A549 (cell line): ENCODE data around the gene CEP112. TPM values are rescaled to one million over a fixed set of nuclear protein-coding genes. Genes with fewer than 3 reads are reported as not detected.

Source experiments
- ATAC-seq, 2 experiments: fragments of 200-7000 bp in 1 of 2; fragments of >200 bp in 1 of 2; cut with Nextera tagmentation in 1 of 2; cut with Tn5 transposase in 1 of 2; 3 replicates each; pipeline versions ENCODE4 v1.8.0 to v1.9.1; 2018 to 2020; ENCODE audit warnings: mild to moderate bottlenecking in 1 of 2, moderate library complexity in 1 of 2
- CTCF ChIA-PET: fragments of 300-600 bp; sonication (Branson Sonifier 250); formaldehyde crosslinking; extraction: SDS; loops from one replicate; lab custom pipeline; 2021; ENCODE audit warnings: antibody characterized with exemption, inconsistent platforms; lab: Yijun Ruan, JAX
- POLR2A ChIA-PET: fragments of 350-600 bp; formaldehyde crosslinking; extraction: SDS; loops from one replicate; lab custom pipeline; 2021; ENCODE audit warnings: antibody characterized with exemption, inconsistent platforms; lab: Yijun Ruan, JAX
- DNase-seq, 2 experiments: peaks; one replicate each; pipeline versions ENCODE4 v3.0.0 to v3.0.0-alpha.2; 2011 to 2016; ENCODE audit warnings: low read depth in 1 of 2, low spot score in 1 of 2
- FAIRE-seq: peaks from 2 replicates; lab custom pipeline; 2011; peaks lifted over from hg19 to GRCh38; lab: Jason Lieb, UNC
- H3K27ac ChIP-seq, 2 experiments: fragments of >200 bp; sonication (Bioruptor Twin); formaldehyde crosslinking; 3 replicates each; pipeline ENCODE4 v1.5.1; 2016 to 2017
- H3K4me1 ChIP-seq: fragments of >200 bp; sonication (Bioruptor Twin); formaldehyde crosslinking; 3 replicates; pipeline ENCODE4 v1.6.1; 2016
- H3K4me2 ChIP-seq: fragments of >200 bp; sonication (Bioruptor Twin); formaldehyde crosslinking; 3 replicates; pipeline ENCODE4 v1.6.1; 2016
- H3K4me3 ChIP-seq: fragments of >200 bp; sonication (Bioruptor Twin); formaldehyde crosslinking; 3 replicates; pipeline ENCODE4 v1.5.1; 2016
- H3K9me3 ChIP-seq: fragments of >200 bp; sonication (Bioruptor Twin); formaldehyde crosslinking; 3 replicates; pipeline ENCODE4 v1.6.1; 2016
- CBX8 ChIP-seq: fragments of 200-600 bp; sonication (generic); IDR thresholded peaks from 2 replicates; pipeline ENCODE4 v1.6.1; 2016
- EHF ChIP-seq: fragments of 250-450 bp; sonication (Bioruptor Pico); IDR thresholded peaks from 2 replicates; pipeline ENCODE4 v1.5.0; 2020; ENCODE audit warnings: mild to moderate bottlenecking
- ESRRA ChIP-seq: fragments of 150-350 bp; IDR thresholded peaks from 2 replicates; pipeline ENCODE4 v1.6.1; 2014; ENCODE audit warnings: mild to moderate bottlenecking, low read length, borderline replicate concordance
- FOSB ChIP-seq: fragments of 250-450 bp; sonication (Bioruptor Pico); IDR thresholded peaks from 2 replicates; pipeline ENCODE4 v1.5.0; 2020; ENCODE audit warnings: mild to moderate bottlenecking, moderate library complexity
- HOXB13 ChIP-seq: fragments of 250-450 bp; sonication (Bioruptor Pico); IDR thresholded peaks from 2 replicates; pipeline ENCODE4 v1.5.0; 2020; ENCODE audit warnings: low read depth, mild to moderate bottlenecking, moderate library complexity
- RFX5 ChIP-seq: fragments of 450-650 bp; IDR thresholded peaks from 2 replicates; pipeline ENCODE4 v1.7.1; 2014; ENCODE audit warnings: antibody characterized with exemption, mild to moderate bottlenecking, moderate library complexity
- RNF2 ChIP-seq: fragments of 200-600 bp; sonication (generic); IDR thresholded peaks from 2 replicates; pipeline ENCODE4 v1.6.1; 2016; ENCODE audit warnings: low read depth, mild to moderate bottlenecking, antibody characterized with exemption, moderate library complexity, borderline replicate concordance
- SREBF2 ChIP-seq: fragments of 450-650 bp; IDR thresholded peaks from 2 replicates; pipeline ENCODE4 v1.6.1; 2014; ENCODE audit warnings: mild to moderate bottlenecking, moderate library complexity
- WGBS: methylation state at CpG from one replicate; pipeline ENCODE4 v1.1.6; 2017; ENCODE audit errors: missing lambda C conversion rate; 5-methylcytosine and 5-hydroxymethylcytosine counted together
- polyA plus RNA-seq, 4 experiments: library from polyadenylated mRNA; depleted of rRNA in 3 of 4; stranded (reverse); fragments of >200 nt; fragmentation: RNase III in 1 of 4; extraction: RNeasy Plus Mini Kit Qiagen cat#74134 plus additional on column Dnase treatment in 1 of 4; gene quantifications; 2 replicates in 3 of 4; 3 replicates in 1 of 4; pipeline ENCODE4 v1.2.3, GENCODE V29; 2011 to 2017
- TF ChIP-seq, protein P1 (sequence below): fragments of >200 bp; sonication (Bioruptor Twin); formaldehyde crosslinking; IDR thresholded peaks from 3 replicates; pipeline ENCODE4 v1.5.1; 2016
- TF ChIP-seq, protein P2 (sequence below): fragments of 250-450 bp; sonication (Bioruptor Pico); IDR thresholded peaks from 2 replicates; pipeline ENCODE4 v1.5.0; 2021; ENCODE audit warnings: mild to moderate bottlenecking, moderate library complexity, borderline replicate concordance
- TF ChIP-seq, protein P3 (sequence below): fragments of 450-650 bp; IDR thresholded peaks from 2 replicates; pipeline ENCODE4 v1.6.1; 2014; ENCODE audit warnings: antibody characterized with exemption
- TF ChIP-seq, protein P4 (sequence below): fragments of >200 bp; sonication (Bioruptor Twin); formaldehyde crosslinking; IDR thresholded peaks from 3 replicates; pipeline ENCODE4 v1.6.1; 2016
- TF ChIP-seq, protein P5 (sequence below): fragments of 250-450 bp; sonication (Bioruptor Pico); IDR thresholded peaks from 2 replicates; pipeline ENCODE4 v1.5.0; 2020; ENCODE audit warnings: low read depth, mild to moderate bottlenecking, moderate library complexity
- TF ChIP-seq, protein P6 (sequence below): fragments of 150-350 bp; IDR thresholded peaks from 2 replicates; pipeline ENCODE4 v1.6.1; 2014; ENCODE audit warnings: low read depth, mild to moderate bottlenecking, low read length

Gene CEP112
- polyA plus RNA-seq, 2 of the 4 experiments (the other 2 are of a cell fraction) = 9.6 to 15.2 TPM

DNA sequence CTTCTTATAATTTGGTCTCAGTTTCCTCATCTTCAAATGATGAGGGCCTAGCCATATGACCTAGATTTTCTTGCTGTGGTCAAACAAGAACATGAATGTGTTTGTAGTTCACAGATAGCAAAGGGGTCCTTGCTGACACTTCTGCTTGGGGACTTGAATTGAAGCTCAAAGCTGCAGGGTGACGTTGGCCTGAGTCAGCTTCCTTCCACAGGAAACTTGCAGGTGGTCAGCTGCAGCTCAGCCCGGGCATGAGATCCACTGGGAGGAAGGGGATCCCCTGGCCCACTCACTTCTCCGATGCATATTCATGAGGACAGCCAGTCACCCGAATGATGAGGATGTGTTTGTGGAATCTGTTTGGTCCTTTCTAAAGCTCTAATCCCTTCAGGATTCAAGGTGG, 587.9 kb downstream of the CEP112 start:
- FAIRE-seq = no peak
- ATAC-seq = no peak
- Histone ChIP-seq H3K9me3 (no peaks in the 10 kb centered on the region), H3K4me2 (no peak overlapping the region), H3K4me1 (no peaks in the 10 kb centered on the region), H3K4me3 (no peak overlapping the region), H3K27ac (no peak overlapping the region)
- ChIA-PET CTCF (interaction anchor here (0.6 to 1.1 kb wide), 6 partner anchors 13 to 407 kb away, joined by 3 to 5 read pairs (median 3); no protein-coding TSS in a partner anchor), POLR2A (no interaction called here)
- 76% methylated on average over 4 of the region's 4 CpGs for WGBS
- no peak for DNase-seq
- TF ChIP-seq, protein P1, sequence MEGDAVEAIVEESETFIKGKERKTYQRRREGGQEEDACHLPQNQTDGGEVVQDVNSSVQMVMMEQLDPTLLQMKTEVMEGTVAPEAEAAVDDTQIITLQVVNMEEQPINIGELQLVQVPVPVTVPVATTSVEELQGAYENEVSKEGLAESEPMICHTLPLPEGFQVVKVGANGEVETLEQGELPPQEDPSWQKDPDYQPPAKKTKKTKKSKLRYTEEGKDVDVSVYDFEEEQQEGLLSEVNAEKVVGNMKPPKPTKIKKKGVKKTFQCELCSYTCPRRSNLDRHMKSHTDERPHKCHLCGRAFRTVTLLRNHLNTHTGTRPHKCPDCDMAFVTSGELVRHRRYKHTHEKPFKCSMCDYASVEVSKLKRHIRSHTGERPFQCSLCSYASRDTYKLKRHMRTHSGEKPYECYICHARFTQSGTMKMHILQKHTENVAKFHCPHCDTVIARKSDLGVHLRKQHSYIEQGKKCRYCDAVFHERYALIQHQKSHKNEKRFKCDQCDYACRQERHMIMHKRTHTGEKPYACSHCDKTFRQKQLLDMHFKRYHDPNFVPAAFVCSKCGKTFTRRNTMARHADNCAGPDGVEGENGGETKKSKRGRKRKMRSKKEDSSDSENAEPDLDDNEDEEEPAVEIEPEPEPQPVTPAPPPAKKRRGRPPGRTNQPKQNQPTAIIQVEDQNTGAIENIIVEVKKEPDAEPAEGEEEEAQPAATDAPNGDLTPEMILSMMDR = no peak
- TF ChIP-seq, protein P2, sequence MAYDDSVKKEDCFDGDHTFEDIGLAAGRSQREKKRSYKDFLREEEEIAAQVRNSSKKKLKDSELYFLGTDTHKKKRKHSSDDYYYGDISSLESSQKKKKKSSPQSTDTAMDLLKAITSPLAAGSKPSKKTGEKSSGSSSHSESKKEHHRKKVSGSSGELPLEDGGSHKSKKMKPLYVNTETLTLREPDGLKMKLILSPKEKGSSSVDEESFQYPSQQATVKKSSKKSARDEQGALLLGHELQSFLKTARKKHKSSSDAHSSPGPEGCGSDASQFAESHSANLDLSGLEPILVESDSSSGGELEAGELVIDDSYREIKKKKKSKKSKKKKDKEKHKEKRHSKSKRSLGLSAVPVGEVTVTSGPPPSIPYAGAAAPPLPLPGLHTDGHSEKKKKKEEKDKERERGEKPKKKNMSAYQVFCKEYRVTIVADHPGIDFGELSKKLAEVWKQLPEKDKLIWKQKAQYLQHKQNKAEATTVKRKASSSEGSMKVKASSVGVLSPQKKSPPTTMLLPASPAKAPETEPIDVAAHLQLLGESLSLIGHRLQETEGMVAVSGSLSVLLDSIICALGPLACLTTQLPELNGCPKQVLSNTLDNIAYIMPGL = no peak
- no peak for TF ChIP-seq FOSB
- TF ChIP-seq HOXB13 (CRISPR knock-in tag) = no peak
- no peak for TF ChIP-seq EHF (CRISPR knock-in tag)
- no peak for TF ChIP-seq ESRRA
- TF ChIP-seq RFX5 = no peak
- TF ChIP-seq, protein P3, sequence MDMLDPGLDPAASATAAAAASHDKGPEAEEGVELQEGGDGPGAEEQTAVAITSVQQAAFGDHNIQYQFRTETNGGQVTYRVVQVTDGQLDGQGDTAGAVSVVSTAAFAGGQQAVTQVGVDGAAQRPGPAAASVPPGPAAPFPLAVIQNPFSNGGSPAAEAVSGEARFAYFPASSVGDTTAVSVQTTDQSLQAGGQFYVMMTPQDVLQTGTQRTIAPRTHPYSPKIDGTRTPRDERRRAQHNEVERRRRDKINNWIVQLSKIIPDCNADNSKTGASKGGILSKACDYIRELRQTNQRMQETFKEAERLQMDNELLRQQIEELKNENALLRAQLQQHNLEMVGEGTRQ = no peak
- TF ChIP-seq, protein P4, sequence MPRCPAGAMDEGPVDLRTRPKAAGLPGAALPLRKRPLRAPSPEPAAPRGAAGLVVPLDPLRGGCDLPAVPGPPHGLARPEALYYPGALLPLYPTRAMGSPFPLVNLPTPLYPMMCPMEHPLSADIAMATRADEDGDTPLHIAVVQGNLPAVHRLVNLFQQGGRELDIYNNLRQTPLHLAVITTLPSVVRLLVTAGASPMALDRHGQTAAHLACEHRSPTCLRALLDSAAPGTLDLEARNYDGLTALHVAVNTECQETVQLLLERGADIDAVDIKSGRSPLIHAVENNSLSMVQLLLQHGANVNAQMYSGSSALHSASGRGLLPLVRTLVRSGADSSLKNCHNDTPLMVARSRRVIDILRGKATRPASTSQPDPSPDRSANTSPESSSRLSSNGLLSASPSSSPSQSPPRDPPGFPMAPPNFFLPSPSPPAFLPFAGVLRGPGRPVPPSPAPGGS = no peak
- TF ChIP-seq, protein P5, sequence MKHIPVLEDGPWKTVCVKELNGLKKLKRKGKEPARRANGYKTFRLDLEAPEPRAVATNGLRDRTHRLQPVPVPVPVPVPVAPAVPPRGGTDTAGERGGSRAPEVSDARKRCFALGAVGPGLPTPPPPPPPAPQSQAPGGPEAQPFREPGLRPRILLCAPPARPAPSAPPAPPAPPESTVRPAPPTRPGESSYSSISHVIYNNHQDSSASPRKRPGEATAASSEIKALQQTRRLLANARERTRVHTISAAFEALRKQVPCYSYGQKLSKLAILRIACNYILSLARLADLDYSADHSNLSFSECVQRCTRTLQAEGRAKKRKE (CRISPR knock-in tag) = no peak
- TF ChIP-seq SREBF2 = no peak

DNA sequence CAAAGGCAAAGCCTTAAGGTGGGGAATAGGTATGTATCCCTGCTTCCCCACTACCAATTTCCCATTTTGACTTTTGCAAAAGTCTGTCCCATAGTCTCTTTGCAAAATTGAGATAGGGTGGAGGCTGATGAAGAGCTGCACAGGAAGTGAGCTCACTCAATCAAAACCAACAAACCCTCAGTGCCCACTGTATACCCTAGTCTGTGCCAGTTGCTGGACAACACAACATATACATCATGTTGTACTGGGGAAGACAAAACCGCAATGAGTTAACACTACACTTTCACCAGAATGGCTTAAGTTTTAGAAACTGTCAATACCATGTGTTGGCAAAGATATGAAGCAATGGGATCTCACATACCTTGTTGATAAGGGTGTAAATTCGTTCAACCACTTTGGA, 590.1 kb downstream of the CEP112 start:
- H3K9me3 ChIP-seq = no peaks in the 10 kb centered on the region
- POLR2A ChIA-PET = no interaction called here
- ATAC-seq (no peak), DNase-seq (no peak), FAIRE-seq (no peak)
- no peaks in the 10 kb centered on the region for H3K4me1 ChIP-seq
- H3K4me3 ChIP-seq = no peak overlapping the region
- CTCF ChIA-PET = interaction anchor here (0.6 to 1.4 kb wide), 3 partner anchors 10 to 382 kb away, joined by 3 to 4 read pairs (median 3); no protein-coding TSS in a partner anchor
- TF ChIP-seq, protein P5 (CRISPR knock-in tag) = no peak
- WGBS = 42% methylated on average over 2 of the region's 2 CpGs
- no peak overlapping the region for H3K27ac ChIP-seq
- no peak overlapping the region for H3K4me2 ChIP-seq

DNA sequence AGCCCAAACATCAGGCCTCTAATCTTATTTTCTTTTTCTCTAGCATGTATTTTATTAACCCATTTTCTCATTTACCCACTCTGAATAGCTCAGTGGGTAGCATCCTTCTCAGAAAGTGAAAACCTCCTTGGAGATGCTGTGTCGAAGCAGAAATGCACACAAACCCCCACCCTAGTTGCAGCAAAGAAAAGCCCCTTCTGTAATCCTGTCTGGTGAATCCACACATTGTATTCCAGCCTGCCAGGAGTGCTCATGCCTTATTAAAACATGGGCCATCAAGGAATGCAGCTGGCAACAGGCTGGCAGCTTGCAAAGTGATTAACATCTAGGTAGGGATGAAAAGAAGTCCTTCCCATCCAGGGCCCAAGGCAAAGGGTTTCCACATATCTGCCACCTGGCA, 590.8 kb downstream of the CEP112 start:
- DNase-seq (no peak), ATAC-seq (no peak), FAIRE-seq (no peak)
- Histone ChIP-seq H3K4me2 (no peak overlapping the region), H3K9me3 (no peaks in the 10 kb centered on the region), H3K4me3 (no peak overlapping the region), H3K27ac (no peak overlapping the region), H3K4me1 (no peaks in the 10 kb centered on the region)
- CTCF ChIA-PET = interaction anchor here (0.9 kb wide), 1 partner anchor 263 kb away, joined by 3 read pairs; no protein-coding TSS in a partner anchor
- WGBS = 59% methylated on average over 1 of the region's 1 CpG
- POLR2A ChIA-PET = no interaction called here
- TF ChIP-seq CBX8 = no peak
- TF ChIP-seq, protein P6, sequence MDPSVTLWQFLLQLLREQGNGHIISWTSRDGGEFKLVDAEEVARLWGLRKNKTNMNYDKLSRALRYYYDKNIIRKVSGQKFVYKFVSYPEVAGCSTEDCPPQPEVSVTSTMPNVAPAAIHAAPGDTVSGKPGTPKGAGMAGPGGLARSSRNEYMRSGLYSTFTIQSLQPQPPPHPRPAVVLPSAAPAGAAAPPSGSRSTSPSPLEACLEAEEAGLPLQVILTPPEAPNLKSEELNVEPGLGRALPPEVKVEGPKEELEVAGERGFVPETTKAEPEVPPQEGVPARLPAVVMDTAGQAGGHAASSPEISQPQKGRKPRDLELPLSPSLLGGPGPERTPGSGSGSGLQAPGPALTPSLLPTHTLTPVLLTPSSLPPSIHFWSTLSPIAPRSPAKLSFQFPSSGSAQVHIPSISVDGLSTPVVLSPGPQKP = no peak
- no peak for TF ChIP-seq RNF2
- TF ChIP-seq FOSB = no peak
